ENCODE results near the gene E2F4.

Gene E2F4

DNA sequence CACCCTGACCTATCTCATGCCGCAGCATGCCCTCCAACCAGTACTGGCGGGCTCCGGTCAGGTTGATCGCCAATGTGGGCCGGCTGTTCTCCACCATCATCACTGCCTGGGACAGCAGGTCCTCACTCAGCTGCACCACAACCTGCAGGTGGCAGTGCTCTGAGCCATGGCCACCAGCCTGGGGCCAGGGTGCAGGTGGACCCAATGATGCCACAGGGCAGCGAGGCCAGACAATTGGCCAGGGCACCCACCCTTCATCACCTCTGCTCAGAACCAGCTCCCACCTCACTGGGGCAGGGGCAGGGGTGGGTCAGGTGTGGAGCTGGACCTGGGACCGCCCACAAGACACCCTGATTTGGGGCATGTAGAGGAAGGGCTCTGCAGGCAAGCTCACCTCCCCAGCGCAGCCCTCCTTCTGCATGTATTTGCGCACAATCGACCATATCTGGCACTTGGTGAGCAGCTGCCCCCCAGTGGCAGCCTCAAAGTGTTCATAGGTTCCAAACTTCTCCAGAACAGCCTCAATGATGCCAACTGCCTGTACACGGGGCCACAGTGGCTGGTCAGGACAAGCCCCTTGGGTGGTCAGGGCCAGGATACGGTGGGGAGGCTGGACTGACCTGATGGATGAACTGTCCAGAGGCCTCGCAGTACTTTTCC is 12.4 kb upstream of the E2F4 start:
- Histone ChIP-seq H3K27me3 (ENCODE audit: control insufficient read depth in 3 of 3, insufficient read depth in 3 of 3, low read depth in 1 of 3, low read length in 3 of 3) (peaks cover 0 to 57% (median 5%) of the 10 kb centered on the region in 3 experiments), H3K9me3 (replicated peaks in 1 of 2; ENCODE audit: control insufficient read depth in 2 of 2, insufficient read depth in 1 of 2, low read depth in 1 of 2, low read length in 2 of 2) (no peaks in the 10 kb centered on the region), H4K91ac (ENCODE audit: low read depth, low read length, poor library complexity) (no peak overlapping the region)

DNA sequence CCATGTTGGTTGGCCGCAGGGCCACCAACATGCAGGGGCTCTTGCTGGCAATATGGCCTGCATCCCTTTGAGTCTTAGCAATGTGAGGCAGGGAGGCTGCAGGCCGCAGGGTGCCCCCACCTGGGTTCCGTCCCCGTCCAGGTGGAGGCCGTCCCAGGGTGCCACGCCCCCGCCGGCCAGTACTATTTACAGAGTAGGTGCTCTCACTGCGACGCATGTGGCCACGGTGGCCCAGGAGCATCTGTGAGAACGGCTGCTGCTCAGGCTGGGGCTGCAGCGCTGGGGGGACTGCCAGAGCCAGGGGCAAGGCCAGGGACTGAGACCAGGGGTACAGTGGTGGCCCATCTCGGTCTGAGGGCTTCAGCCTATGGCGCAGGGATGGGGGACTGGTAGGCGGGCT is 11.8 kb upstream of the E2F4 start:
- Histone ChIP-seq H2AFZ (ENCODE audit: low read length) (no peak overlapping the region), H3K23ac (ENCODE audit: low read depth, low read length, poor library complexity) (no peak overlapping the region), H3K4me2 (ENCODE audit: insufficient read depth, low read length, poor library complexity, severe bottlenecking) (no peak overlapping the region), H3K79me1 (ENCODE audit: low read depth, low read length) (peaks cover 6% of the 10 kb centered on the region), H3K9ac (ENCODE audit: low read depth, low read length, poor library complexity) (peak overlapping the region; percentile 16), H3K4me3 (ENCODE audit: low read length in 2 of 2) (no peak overlapping the region), H3K27ac (replicated peaks; ENCODE audit: low read length) (no peak overlapping the region), H3K14ac (ENCODE audit: low read length) (no peak overlapping the region), H2BK15ac (ENCODE audit: low read length) (no peak overlapping the region), H2AK5ac (ENCODE audit: low read depth, low read length) (no peak overlapping the region), H3K18ac (ENCODE audit: low read length) (no peak overlapping the region), H3K4ac (ENCODE audit: low read length) (no peak overlapping the region), H2BK12ac (ENCODE audit: low read length) (no peak overlapping the region), H4K91ac (ENCODE audit: low read depth, low read length, poor library complexity) (no peak overlapping the region), H2BK120ac (ENCODE audit: low read depth, low read length) (no peak overlapping the region), H4K8ac (ENCODE audit: low read depth, low read length) (no peak overlapping the region), H3K4me1 (ENCODE audit: control insufficient read depth in 2 of 2, insufficient read depth in 1 of 2, low read depth in 1 of 2, low read length in 2 of 2) (peaks cover 8 to 16% of the 10 kb centered on the region in 2 donors), H2BK5ac (ENCODE audit: low read length) (no peak overlapping the region), H3K9me3 (replicated peaks in 1 of 2; ENCODE audit: control insufficient read depth in 2 of 2, insufficient read depth in 1 of 2, low read depth in 1 of 2, low read length in 2 of 2) (no peaks in the 10 kb centered on the region), H3K36me3 (replicated peaks in 1 of 2; ENCODE audit: control insufficient read depth in 2 of 2, insufficient read depth in 2 of 2, low read length in 2 of 2) (peaks cover 2 to 19% of the 10 kb centered on the region in 2 donors), H3K27me3 (ENCODE audit: control insufficient read depth in 3 of 3, insufficient read depth in 3 of 3, low read depth in 1 of 3, low read length in 3 of 3) (peaks cover 5 to 57% (median 7%) of the 10 kb centered on the region in 3 experiments)
- no CpG with 5 or more reads among the region's 16 CpGs for WGBS, 2 donors (ENCODE audit: extremely low coverage in 2 of 2, insufficient read length in 2 of 2, insufficient replicate concordance in 1 of 2)
- no peak for DNase-seq (ENCODE audit: low spot score)

More for the DNA sequence above, 12.4 kb upstream of the E2F4 start:
- H3K4ac ChIP-seq (ENCODE audit: low read length), result no peak overlapping the region
- H3K18ac ChIP-seq (ENCODE audit: low read length), result peak overlapping the region; percentile 13
- no peak overlapping the region for H2BK15ac ChIP-seq (ENCODE audit: low read length)
- no peak overlapping the region for H3K14ac ChIP-seq (ENCODE audit: low read length)
- H3K79me1 ChIP-seq (ENCODE audit: low read depth, low read length), result peaks cover 3% of the 10 kb centered on the region
- H3K9ac ChIP-seq (ENCODE audit: low read depth, low read length, poor library complexity), result peak overlapping the region; percentile 30
- H3K4me2 ChIP-seq (ENCODE audit: insufficient read depth, low read length, poor library complexity, severe bottlenecking), result no peak overlapping the region
- no peak overlapping the region for H3K27ac ChIP-seq (replicated peaks; ENCODE audit: low read length)
- H3K4me1 ChIP-seq (ENCODE audit: control insufficient read depth in 2 of 2, insufficient read depth in 1 of 2, low read depth in 1 of 2, low read length in 2 of 2), result peaks cover 12 to 16% of the 10 kb centered on the region in 2 donors
- no peak overlapping the region for H4K8ac ChIP-seq (ENCODE audit: low read depth, low read length)
- no peak overlapping the region for H2AK5ac ChIP-seq (ENCODE audit: low read depth, low read length)
- H2BK120ac ChIP-seq (ENCODE audit: low read depth, low read length), result no peak overlapping the region
- H3K4me3 ChIP-seq (ENCODE audit: low read length in 2 of 2), result no peak overlapping the region
- no peak overlapping the region for H2AFZ ChIP-seq (ENCODE audit: low read length)
- WGBS, 2 donors (ENCODE audit: extremely low coverage in 2 of 2, insufficient read length in 2 of 2, insufficient replicate concordance in 1 of 2), result no CpG with 5 or more reads among the region's 13 CpGs
- H3K36me3 ChIP-seq (replicated peaks in 1 of 2; ENCODE audit: control insufficient read depth in 2 of 2, insufficient read depth in 2 of 2, low read length in 2 of 2), result peaks cover 2 to 19% of the 10 kb centered on the region in 2 donors
- H2BK5ac ChIP-seq (ENCODE audit: low read length), result no peak overlapping the region
- H3K23ac ChIP-seq (ENCODE audit: low read depth, low read length, poor library complexity), result no peak overlapping the region
- H2BK12ac ChIP-seq (ENCODE audit: low read length), result no peak overlapping the region
- no peak for DNase-seq (ENCODE audit: low spot score)

- DNase-seq (ENCODE audit: low spot score), result no peak
- H2BK12ac ChIP-seq (ENCODE audit: low read length), result no peak overlapping the region
- no CpG with 5 or more reads among the region's 2 CpGs for WGBS, 2 donors (ENCODE audit: extremely low coverage in 2 of 2, insufficient read length in 2 of 2, insufficient replicate concordance in 1 of 2)
- H2BK5ac ChIP-seq (ENCODE audit: low read length), result no peak overlapping the region
- no peak overlapping the region for H3K9ac ChIP-seq (ENCODE audit: low read depth, low read length, poor library complexity)
- H2AK5ac ChIP-seq (ENCODE audit: low read depth, low read length), result peak overlapping the region; percentile 5
- H4K8ac ChIP-seq (ENCODE audit: low read depth, low read length), result no peak overlapping the region
- peaks cover 6% of the 10 kb centered on the region for H3K79me1 ChIP-seq (ENCODE audit: low read depth, low read length)
- H3K36me3 ChIP-seq (replicated peaks in 1 of 2; ENCODE audit: control insufficient read depth in 2 of 2, insufficient read depth in 2 of 2, low read length in 2 of 2), result peaks cover 0 to 17% of the 10 kb centered on the region in 2 donors
- H2BK15ac ChIP-seq (ENCODE audit: low read length), result no peak overlapping the region
- H3K14ac ChIP-seq (ENCODE audit: low read length), result no peak overlapping the region
- no peak overlapping the region for H3K4me3 ChIP-seq (ENCODE audit: low read length in 2 of 2)
- H3K23ac ChIP-seq (ENCODE audit: low read depth, low read length, poor library complexity), result no peak overlapping the region
- peaks cover 8 to 16% of the 10 kb centered on the region in 2 donors for H3K4me1 ChIP-seq (ENCODE audit: control insufficient read depth in 2 of 2, insufficient read depth in 1 of 2, low read depth in 1 of 2, low read length in 2 of 2)
- no peak overlapping the region for H3K4ac ChIP-seq (ENCODE audit: low read length)
- H3K4me2 ChIP-seq (ENCODE audit: insufficient read depth, low read length, poor library complexity, severe bottlenecking), result no peak overlapping the region
- H2BK120ac ChIP-seq (ENCODE audit: low read depth, low read length), result no peak overlapping the region
- no peak overlapping the region for H3K27ac ChIP-seq (replicated peaks; ENCODE audit: low read length)
- H2AFZ ChIP-seq (ENCODE audit: low read length), result no peak overlapping the region
- H3K27me3 ChIP-seq (ENCODE audit: control insufficient read depth in 3 of 3, insufficient read depth in 3 of 3, low read depth in 1 of 3, low read length in 3 of 3), result peaks cover 5 to 58% (median 8%) of the 10 kb centered on the region in 3 experiments
- H3K18ac ChIP-seq (ENCODE audit: low read length), result no peak overlapping the region
- H4K91ac ChIP-seq (ENCODE audit: low read depth, low read length, poor library complexity), result no peak overlapping the region
- no peaks in the 10 kb centered on the region for H3K9me3 ChIP-seq (replicated peaks in 1 of 2; ENCODE audit: control insufficient read depth in 2 of 2, insufficient read depth in 1 of 2, low read depth in 1 of 2, low read length in 2 of 2)
Observed at GRCh38 chr16:67181346-67181745, 10.6 kb upstream of the E2F4 start.

DNA sequence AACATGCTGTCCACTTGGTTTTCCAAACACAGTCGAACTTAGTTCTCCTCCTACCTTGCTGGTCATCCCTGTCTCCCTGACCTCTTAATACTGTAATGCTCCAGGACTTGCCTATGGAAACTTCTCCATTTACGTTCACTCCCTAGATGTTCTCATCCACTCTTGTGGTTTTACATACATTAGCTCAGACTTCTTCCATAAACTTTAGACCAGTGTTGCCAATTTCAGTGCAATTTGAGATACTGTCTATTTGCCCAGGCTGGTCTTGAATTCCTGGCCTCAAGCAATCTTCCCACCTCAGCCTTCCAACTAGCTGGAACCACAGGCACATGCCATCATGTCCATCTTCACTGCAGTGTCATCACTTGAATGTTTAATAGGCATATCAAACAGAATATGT is 9.7 kb upstream of the E2F4 start:
- H3K4me2 ChIP-seq (ENCODE audit: insufficient read depth, low read length, poor library complexity, severe bottlenecking), result no peak overlapping the region
- H3K18ac ChIP-seq (ENCODE audit: low read length), result no peak overlapping the region
- H3K27me3 ChIP-seq (ENCODE audit: control insufficient read depth in 3 of 3, insufficient read depth in 3 of 3, low read depth in 1 of 3, low read length in 3 of 3), result peaks cover 5 to 55% (median 8%) of the 10 kb centered on the region in 3 experiments
- no peak overlapping the region for H3K27ac ChIP-seq (replicated peaks; ENCODE audit: low read length)
- no peak overlapping the region for H3K23ac ChIP-seq (ENCODE audit: low read depth, low read length, poor library complexity)
- peak overlapping the region in 1 of 2 donors; percentile 54 for H3K4me3 ChIP-seq (ENCODE audit: low read length in 2 of 2)
- H4K8ac ChIP-seq (ENCODE audit: low read depth, low read length), result no peak overlapping the region
- no peak overlapping the region for H4K91ac ChIP-seq (ENCODE audit: low read depth, low read length, poor library complexity)
- no peak overlapping the region for H3K9ac ChIP-seq (ENCODE audit: low read depth, low read length, poor library complexity)
- H3K4me1 ChIP-seq (ENCODE audit: control insufficient read depth in 2 of 2, insufficient read depth in 1 of 2, low read depth in 1 of 2, low read length in 2 of 2), result peaks cover 8 to 21% of the 10 kb centered on the region in 2 donors
- H3K36me3 ChIP-seq (replicated peaks in 1 of 2; ENCODE audit: control insufficient read depth in 2 of 2, insufficient read depth in 2 of 2, low read length in 2 of 2), result peaks cover 0 to 13% of the 10 kb centered on the region in 2 donors
- H2BK12ac ChIP-seq (ENCODE audit: low read length), result no peak overlapping the region
- no peak for DNase-seq (ENCODE audit: low spot score)
- no peak overlapping the region for H3K4ac ChIP-seq (ENCODE audit: low read length)
- no peak overlapping the region for H2BK5ac ChIP-seq (ENCODE audit: low read length)
- H2BK120ac ChIP-seq (ENCODE audit: low read depth, low read length), result no peak overlapping the region
- H3K79me1 ChIP-seq (ENCODE audit: low read depth, low read length), result peaks cover 6% of the 10 kb centered on the region
- no peak overlapping the region for H2AK5ac ChIP-seq (ENCODE audit: low read depth, low read length)
- no peaks in the 10 kb centered on the region for H3K9me3 ChIP-seq (replicated peaks in 1 of 2; ENCODE audit: control insufficient read depth in 2 of 2, insufficient read depth in 1 of 2, low read depth in 1 of 2, low read length in 2 of 2)
- WGBS, 2 donors (ENCODE audit: extremely low coverage in 2 of 2, insufficient read length in 2 of 2, insufficient replicate concordance in 1 of 2), result no CpG with 5 or more reads among the region's 2 CpGs
- no peak overlapping the region for H2AFZ ChIP-seq (ENCODE audit: low read length)
- H2BK15ac ChIP-seq (ENCODE audit: low read length), result no peak overlapping the region
- H3K14ac ChIP-seq (ENCODE audit: low read length), result no peak overlapping the region

Measured in neuronal stem cell (in vitro differentiated cells).